Muscle of leg (tissue), 11 donors: Measurements from ENCODE around the gene KIAA1328. TPM values are rescaled to one million over a fixed set of nuclear protein-coding genes. Genes with fewer than 3 reads are reported as not detected.

Experiments
- DNase-seq: peaks from one replicate; pipeline ENCODE4 v3.0.0; 2013
- H3K27ac ChIP-seq: one replicate; pipeline ENCODE4 v1.5.1; 2013; ENCODE audit warnings: mild to moderate bottlenecking, low read length, control low read depth
- H3K27me3 ChIP-seq: one replicate; pipeline ENCODE4 v1.6.1; 2013; ENCODE audit warnings: low read length; ENCODE audit not compliant: control insufficient read depth, insufficient read depth
- H3K36me3 ChIP-seq: one replicate; pipeline ENCODE4 v1.6.1; 2013; ENCODE audit warnings: low read length; ENCODE audit not compliant: control insufficient read depth, insufficient read depth
- H3K4me1 ChIP-seq: one replicate; pipeline ENCODE4 v1.6.1; 2013; ENCODE audit warnings: low read length; ENCODE audit not compliant: control insufficient read depth, insufficient read depth
- H3K4me3 ChIP-seq: one replicate; pipeline ENCODE4 v1.5.1; 2013; ENCODE audit warnings: low read length, control low read depth
- H3K9me3 ChIP-seq: replicated peaks from 2 replicates; pipeline ENCODE4 v1.6.1; 2013; ENCODE audit warnings: low read depth, low read length; ENCODE audit not compliant: control insufficient read depth
- WGBS: methylation state at CpG from one replicate; pipeline ENCODE4 v1.1.5; 2013; ENCODE audit warnings: missing lambda C conversion rate; ENCODE audit not compliant: insufficient coverage; 5-methylcytosine and 5-hydroxymethylcytosine counted together
- polyA plus RNA-seq, 8 donors: library from polyadenylated mRNA; unstranded; fragments of 120-200 nt; gene quantifications; one replicate each; pipeline versions ENCODE4 v1.2.1 to v1.2.3, GENCODE V29; 2013; ENCODE audit warnings: inconsistent platforms in 1 of 8, low replicate concordance in 1 of 8; ENCODE audit not compliant: insufficient read length in 8 of 8, insufficient read depth in 1 of 8
- total RNA-seq: library from RNA; stranded (reverse); fragments of 120-200 nt; gene quantifications from one replicate; pipeline ENCODE4 v1.2.4, GENCODE V29; 2013

KIAA1328 gene
- total and polyA plus RNA-seq, 9 donors = 5.3 to 11.4 (median 6.1) TPM

GRCh38 chr18:36974686-36975085 is 145.8 kb downstream of the KIAA1328 start:
- peaks cover 2% of the 10 kb centered on the region for H3K9me3 ChIP-seq
- WGBS = 83% methylated on average over 1 of the region's 3 CpGs

GRCh38 chr18:36977121-36977520 is 148.2 kb downstream of the KIAA1328 start:
- Histone ChIP-seq H3K27ac (no peak overlapping the region), H3K36me3 (no peaks in the 10 kb centered on the region), H3K4me3 (no peak overlapping the region), H3K9me3 (no peaks in the 10 kb centered on the region), H3K4me1 (no peaks in the 10 kb centered on the region), H3K27me3 (no peaks in the 10 kb centered on the region)
- DNase-seq = no peak
- WGBS = 100% methylated on average over 1 of the region's 2 CpGs

More at GRCh38 chr18:36974686-36975085, 145.8 kb downstream of the KIAA1328 start:
- no peak for DNase-seq
- H3K4me3 ChIP-seq = no peak overlapping the region
- H3K36me3 ChIP-seq = no peaks in the 10 kb centered on the region
- no peak overlapping the region for H3K27ac ChIP-seq
- H3K27me3 ChIP-seq = no peaks in the 10 kb centered on the region
- H3K4me1 ChIP-seq = no peaks in the 10 kb centered on the region

- H3K27ac ChIP-seq = no peak overlapping the region
- H3K27me3 ChIP-seq = no peaks in the 10 kb centered on the region
- no peaks in the 10 kb centered on the region for H3K36me3 ChIP-seq
- H3K9me3 ChIP-seq = no peaks in the 10 kb centered on the region
- H3K4me3 ChIP-seq = no peak overlapping the region
- H3K4me1 ChIP-seq = no peaks in the 10 kb centered on the region
- DNase-seq = no peak
Measured at GRCh38 chr18:36993068-36993467, 164.1 kb downstream of the KIAA1328 start.

GRCh38 chr18:37006742-37007141 is 177.8 kb downstream of the KIAA1328 start:
- Histone ChIP-seq H3K36me3 (no peaks in the 10 kb centered on the region), H3K4me3 (no peak overlapping the region), H3K27me3 (no peaks in the 10 kb centered on the region), H3K4me1 (no peaks in the 10 kb centered on the region), H3K27ac (no peak overlapping the region), H3K9me3 (no peaks in the 10 kb centered on the region)
- DNase-seq = no peak

- Histone ChIP-seq H3K27ac (no peak overlapping the region), H3K27me3 (no peaks in the 10 kb centered on the region), H3K9me3 (peaks cover 7% of the 10 kb centered on the region), H3K4me1 (no peaks in the 10 kb centered on the region), H3K4me3 (no peak overlapping the region), H3K36me3 (no peaks in the 10 kb centered on the region)
- no peak for DNase-seq
Measured at GRCh38 chr18:37012452-37012851, 183.5 kb downstream of the KIAA1328 start.

GRCh38 chr18:37019157-37019827 is 190.4 kb downstream of the KIAA1328 start:
- no peak for DNase-seq
- Histone ChIP-seq H3K27ac (no peak overlapping the region), H3K27me3 (no peaks in the 10 kb centered on the region), H3K4me3 (no peak overlapping the region), H3K4me1 (no peaks in the 10 kb centered on the region), H3K9me3 (peaks cover 14% of the 10 kb centered on the region), H3K36me3 (no peaks in the 10 kb centered on the region)
- WGBS = 86% methylated on average over 5 of the region's 7 CpGs

- no peak for DNase-seq
- no CpG with 5 or more reads among the region's 2 CpGs for WGBS
- Histone ChIP-seq H3K4me1 (no peaks in the 10 kb centered on the region), H3K27me3 (no peaks in the 10 kb centered on the region), H3K9me3 (peaks cover 7% of the 10 kb centered on the region), H3K27ac (no peak overlapping the region), H3K4me3 (no peak overlapping the region), H3K36me3 (no peaks in the 10 kb centered on the region)
Measured at GRCh38 chr18:37033419-37033818, 204.5 kb downstream of the KIAA1328 start.

- no peak for DNase-seq
- Histone ChIP-seq H3K27me3 (no peaks in the 10 kb centered on the region), H3K27ac (no peak overlapping the region), H3K36me3 (no peaks in the 10 kb centered on the region), H3K9me3 (peaks cover 13% of the 10 kb centered on the region), H3K4me1 (no peaks in the 10 kb centered on the region), H3K4me3 (no peak overlapping the region)
- no CpG with 5 or more reads among the region's 2 CpGs for WGBS
Measured at GRCh38 chr18:37042381-37042780, 213.5 kb downstream of the KIAA1328 start.

GRCh38 chr18:37055137-37055802 is 226.3 kb downstream of the KIAA1328 start:
- H3K27me3 ChIP-seq = no peaks in the 10 kb centered on the region
- WGBS = no CpG with 5 or more reads among the region's 3 CpGs
- H3K9me3 ChIP-seq = no peaks in the 10 kb centered on the region
- no peaks in the 10 kb centered on the region for H3K4me1 ChIP-seq
- H3K4me3 ChIP-seq = no peak overlapping the region
- H3K27ac ChIP-seq = no peak overlapping the region
- no peaks in the 10 kb centered on the region for H3K36me3 ChIP-seq
- no peak for DNase-seq

- no peak for DNase-seq
- Histone ChIP-seq H3K9me3 (no peaks in the 10 kb centered on the region), H3K36me3 (peaks cover 5% of the 10 kb centered on the region), H3K4me1 (no peaks in the 10 kb centered on the region), H3K27me3 (no peaks in the 10 kb centered on the region), H3K27ac (no peak overlapping the region), H3K4me3 (no peak overlapping the region)
- no CpG with 5 or more reads among the region's 3 CpGs for WGBS
Measured at GRCh38 chr18:37064187-37064586, 235.3 kb downstream of the KIAA1328 start.
